Ascending aorta (tissue), 2 donors: ENCODE measurements around the gene MVB12B. TPM values are rescaled to one million over a fixed set of nuclear protein-coding genes. Genes with fewer than 3 reads are reported as not detected.

Source experiments
- DNase-seq, 2 donors: peaks; one replicate each; pipeline ENCODE4 v3.0.0-alpha.2; 2019; ENCODE audit warnings: low spot score in 2 of 2
- H3K27ac ChIP-seq, 2 donors: fragments of 200-600 bp; sonication (generic); one replicate each; pipeline ENCODE4 v1.5.1; 2016 to 2017; ENCODE audit warnings: mild to moderate bottlenecking in 1 of 2
- H3K27me3 ChIP-seq: fragments of 200-600 bp; sonication (generic); one replicate; pipeline ENCODE4 v1.5.1; 2017
- H3K36me3 ChIP-seq, 2 donors: fragments of 200-600 bp; sonication (generic); one replicate each; pipeline ENCODE4 v1.5.1; 2016
- H3K4me1 ChIP-seq, 2 donors: fragments of 200-600 bp; sonication (generic); one replicate each; pipeline ENCODE4 v1.5.1; 2016 to 2017; ENCODE audit warnings: mild to moderate bottlenecking in 1 of 2
- H3K4me3 ChIP-seq, 2 donors: fragments of 200-600 bp; sonication (generic); one replicate each; pipeline ENCODE4 v1.5.1; 2016 to 2017; ENCODE audit warnings: mild to moderate bottlenecking in 1 of 2
- H3K9me3 ChIP-seq, 2 donors: fragments of 200-600 bp; sonication (generic); one replicate each; pipeline ENCODE4 v1.5.1; 2016
- CTCF ChIP-seq, 3 experiments: fragments of 200-600 bp in 2 of 3; fragments of 450-650 bp in 1 of 3; sonication (generic) in 2 of 3; IDR thresholded peaks; one replicate each; pipeline ENCODE4 v1.5.1; 2016 to 2019; ENCODE audit warnings: antibody characterized with exemption in 3 of 3, mild to moderate bottlenecking in 1 of 3, moderate library complexity in 1 of 3
- intact Hi-C: fragments of 100-400 bp; cut with DNase I; formaldehyde crosslinking; loops from one replicate; pipeline ENCODE4 v1.15.1; 2023
- total RNA-seq: library from RNA; depleted of rRNA; stranded (reverse); fragments of >200 nt; gene quantifications from one replicate; pipeline ENCODE4 v1.1.0, GENCODE V29; 2016

MVB12B gene
- total RNA-seq, 1 donor from 2014 or later, result 9.4 TPM

- Histone ChIP-seq H3K27ac (no peak overlapping the region), H3K4me1 (no peaks in the 10 kb centered on the region), H3K27me3 (no peaks in the 10 kb centered on the region), H3K36me3 (peaks cover 5 to 7% of the 10 kb centered on the region in 2 donors), H3K9me3 (no peaks in the 10 kb centered on the region), H3K4me3 (no peak overlapping the region)
- intact Hi-C loops, result no loop called here
- DNase-seq, result no peak
- TF ChIP-seq CTCF (IDR thresholded peaks at IDR 0.05), result no peak
Observed at GRCh38 chr9:126417043-126417442, 90.4 kb downstream of the MVB12B start.

- Histone ChIP-seq H3K9me3 (no peaks in the 10 kb centered on the region), H3K4me1 (no peaks in the 10 kb centered on the region), H3K27ac (no peak overlapping the region), H3K27me3 (no peaks in the 10 kb centered on the region), H3K36me3 (peaks cover 11 to 13% of the 10 kb centered on the region in 2 donors), H3K4me3 (no peak overlapping the region)
- DNase-seq, result peak in 1 of 2 donors; percentile 12
- intact Hi-C loops, result no loop called here
- no peak for TF ChIP-seq CTCF (IDR thresholded peaks at IDR 0.05)
Observed at GRCh38 chr9:126417684-126418083, 91.1 kb downstream of the MVB12B start.

- Histone ChIP-seq H3K4me3 (no peak overlapping the region), H3K27me3 (no peaks in the 10 kb centered on the region), H3K27ac (no peak overlapping the region), H3K9me3 (no peaks in the 10 kb centered on the region), H3K36me3 (peaks cover 14 to 20% of the 10 kb centered on the region in 2 donors), H3K4me1 (no peaks in the 10 kb centered on the region)
- no peak for TF ChIP-seq CTCF (IDR thresholded peaks at IDR 0.05)
- DNase-seq, result peak in 1 of 2 donors; percentile 33
- intact Hi-C loops, result no loop called here
Observed at GRCh38 chr9:126418608-126419007, 92.0 kb downstream of the MVB12B start.

GRCh38 chr9:126419475-126419874 is 92.8 kb downstream of the MVB12B start:
- Histone ChIP-seq H3K4me1 (no peaks in the 10 kb centered on the region), H3K27ac (no peak overlapping the region), H3K9me3 (no peaks in the 10 kb centered on the region), H3K27me3 (no peaks in the 10 kb centered on the region), H3K4me3 (no peak overlapping the region), H3K36me3 (peaks cover 10 to 28% of the 10 kb centered on the region in 2 donors)
- no peak for TF ChIP-seq CTCF (IDR thresholded peaks at IDR 0.05)
- DNase-seq, result peak in 1 of 2 donors; percentile 18
- intact Hi-C loops, result no loop called here

- H3K4me1 ChIP-seq, result no peaks in the 10 kb centered on the region
- no peaks in the 10 kb centered on the region for H3K27me3 ChIP-seq
- H3K9me3 ChIP-seq, result no peaks in the 10 kb centered on the region
- no peak overlapping the region for H3K27ac ChIP-seq
- peak in 1 of 2 donors; percentile 30 for DNase-seq
- TF ChIP-seq CTCF (IDR thresholded peaks at IDR 0.05), result no peak
- peaks cover 9 to 29% of the 10 kb centered on the region in 2 donors for H3K36me3 ChIP-seq
- intact Hi-C loops, result no loop called here
- H3K4me3 ChIP-seq, result no peak overlapping the region
Observed at GRCh38 chr9:126420135-126420534, 93.5 kb downstream of the MVB12B start.
